PC-3 (cell line): ENCODE data around the gene PRXL2A. TPM values are rescaled to one million over a fixed set of nuclear protein-coding genes. Genes with fewer than 3 reads are reported as not detected.

Experiments
- ATAC-seq: fragments of 200-7000 bp; cut with Tn5 transposase; 2 replicates; pipeline ENCODE4 v1.9.1; 2020; ENCODE audit warnings: mild to moderate bottlenecking, moderate library complexity
- BruUV-seq: library from RNA; stranded (reverse); fragments of 400-500 nt; replicated peaks from 2 replicates; lab custom pipeline; 2021; lab: Mats Ljungman, UMichigan
- CTCF ChIA-PET: fragments of 300-600 bp; sonication (Branson Sonifier 250); formaldehyde crosslinking; loops from one replicate; lab custom pipeline; 2022; ENCODE audit warnings: antibody characterized with exemption; lab: Charles Lee
- POLR2A ChIA-PET: fragments of 300-600 bp; sonication (Branson Sonifier 250); formaldehyde crosslinking; loops from one replicate; lab custom pipeline; 2022; ENCODE audit warnings: antibody characterized with exemption; ENCODE audit not compliant: unreplicated experiment; lab: Charles Lee
- DNase-seq: peaks from one replicate; pipeline ENCODE4 v3.0.0-alpha.2; 2015
- H2AFZ ChIP-seq: fragments of 300-600 bp; sonication (generic); 2 replicates; pipeline ENCODE4 v1.6.0; 2016; ENCODE audit warnings: antibody characterized with exemption, low read length
- H3F3A ChIP-seq: fragments of 300-600 bp; sonication (generic); one replicate; pipeline ENCODE4 v1.6.0; 2017; ENCODE audit warnings: antibody characterized with exemption, low read length, control low read depth, mild to moderate bottlenecking; ENCODE audit not compliant: unreplicated experiment
- H3K27ac ChIP-seq: fragments of 300-600 bp; sonication (generic); 2 replicates; pipeline ENCODE4 v1.5.1; 2016; ENCODE audit warnings: mild to moderate bottlenecking, low read length
- H3K27me3 ChIP-seq: fragments of 300-600 bp; sonication (generic); 2 replicates; pipeline ENCODE4 v1.6.1; 2016; ENCODE audit warnings: low read length, mixed read lengths
- H3K36me3 ChIP-seq: fragments of 300-600 bp; sonication (generic); 2 replicates; pipeline ENCODE4 v1.6.1; 2016; ENCODE audit warnings: low read depth, mixed run types, low read length, mixed read lengths
- H3K4me1 ChIP-seq: fragments of 300-600 bp; sonication (generic); 2 replicates; pipeline ENCODE4 v1.5.1; 2016; ENCODE audit warnings: low read length; ENCODE audit not compliant: insufficient read depth
- H3K4me2 ChIP-seq: fragments of 300-600 bp; sonication (generic); 2 replicates; pipeline ENCODE4 v1.6.0; 2016; ENCODE audit warnings: low read length
- H3K4me3 ChIP-seq: fragments of 300-600 bp; sonication (generic); 2 replicates; pipeline ENCODE4 v1.5.1; 2016; ENCODE audit warnings: mild to moderate bottlenecking, low read length, mixed read lengths
- H3K79me2 ChIP-seq: fragments of 300-600 bp; sonication (generic); 2 replicates; pipeline ENCODE4 v1.6.1; 2017; ENCODE audit warnings: low read length, mixed read lengths
- H3K9ac ChIP-seq: fragments of 300-600 bp; sonication (generic); 2 replicates; pipeline ENCODE4 v1.6.0; 2016; ENCODE audit warnings: mild to moderate bottlenecking, low read length
- H3K9me2 ChIP-seq: fragments of 300-600 bp; sonication (generic); replicated peaks from 2 replicates; pipeline ENCODE4 v1.6.1; 2016; ENCODE audit warnings: mixed run types, low read length, mixed read lengths
- H3K9me3 ChIP-seq: fragments of 300-600 bp; sonication (generic); 2 replicates; pipeline ENCODE4 v1.6.1; 2016; ENCODE audit warnings: low read length, mixed read lengths
- H4K20me1 ChIP-seq: fragments of 300-600 bp; sonication (generic); 2 replicates; pipeline ENCODE4 v1.6.1; 2016; ENCODE audit warnings: low read length, mixed read lengths
- CTCF ChIP-seq: fragments of 300-600 bp; sonication (generic); conservative IDR thresholded peaks from 2 replicates; pipeline ENCODE4 v1.5.1; 2017; ENCODE audit warnings: antibody characterized with exemption, low read depth, mild to moderate bottlenecking, low read length
- EZH2 ChIP-seq: fragments of 300-600 bp; sonication (generic); IDR thresholded peaks from one replicate; pipeline ENCODE4 v1.6.1; 2017; ENCODE audit warnings: antibody characterized with exemption, mild to moderate bottlenecking, low read length; ENCODE audit not compliant: unreplicated experiment
- EZH2phosphoT487 ChIP-seq: fragments of 300-600 bp; sonication (generic); IDR thresholded peaks from 2 replicates; pipeline ENCODE4 v1.6.1; 2018; ENCODE audit warnings: mild to moderate bottlenecking, antibody characterized with exemption, low read length, borderline replicate concordance
- intact Hi-C: fragments of 100-400 bp; cut with micrococcal nuclease; formaldehyde crosslinking; loops from 2 replicates; pipeline ENCODE4 v1.9.0; 2023
- total RNA-seq: library from RNA; depleted of rRNA; stranded (reverse); fragments of >200 nt; gene quantifications from 2 replicates; pipeline ENCODE4 v1.2.3, GENCODE V29; 2014

The PRXL2A gene
- total RNA-seq, 1 experiment from 2014 or later, result not detected

GRCh38 chr10:80427541-80427940, 19.2 kb downstream of the PRXL2A start:
- TF ChIP-seq EZH2, result no peak
- no peak for TF ChIP-seq EZH2phosphoT487
- no peak for TF ChIP-seq CTCF
- intact Hi-C loops, result no loop called here
- Histone ChIP-seq H3K4me2 (no peak overlapping the region), H3K79me2 (no peaks in the 10 kb centered on the region), H3F3A (no peaks in the 10 kb centered on the region), H3K27me3 (no peaks in the 10 kb centered on the region), H3K4me3 (no peak overlapping the region), H3K4me1 (no peaks in the 10 kb centered on the region), H2AFZ (no peak overlapping the region), H3K36me3 (no peaks in the 10 kb centered on the region), H4K20me1 (no peaks in the 10 kb centered on the region), H3K27ac (no peak overlapping the region), H3K9me2 (no peaks in the 10 kb centered on the region), H3K9ac (no peak overlapping the region), H3K9me3 (no peaks in the 10 kb centered on the region)
- no peak for DNase-seq
- BruUV-seq, result no TSS peak
- CTCF ChIA-PET, result no interaction called here
- ATAC-seq, result no peak
- POLR2A ChIA-PET, result no interaction called here

- no TSS peak for BruUV-seq
- no peak overlapping the region for H3K9ac ChIP-seq
- H3K9me2 ChIP-seq, result no peaks in the 10 kb centered on the region
- ATAC-seq (no peak), DNase-seq (no peak)
- TF ChIP-seq EZH2 (no peak), EZH2phosphoT487 (no peak), CTCF (no peak)
- no peak overlapping the region for H3K4me2 ChIP-seq
- ChIA-PET CTCF (no interaction called here), POLR2A (no interaction called here)
- no peak overlapping the region for H3K27ac ChIP-seq
- H3K9me3 ChIP-seq, result no peaks in the 10 kb centered on the region
- intact Hi-C loops, result no loop called here
- no peak overlapping the region for H2AFZ ChIP-seq
- H3K27me3 ChIP-seq, result no peaks in the 10 kb centered on the region
- H3K4me3 ChIP-seq, result no peak overlapping the region
- no peaks in the 10 kb centered on the region for H3K36me3 ChIP-seq
- H3F3A ChIP-seq, result no peaks in the 10 kb centered on the region
- no peaks in the 10 kb centered on the region for H3K79me2 ChIP-seq
- no peaks in the 10 kb centered on the region for H3K4me1 ChIP-seq
- H4K20me1 ChIP-seq, result no peaks in the 10 kb centered on the region
Observed at GRCh38 chr10:80429521-80429973, 21.2 kb downstream of the PRXL2A start.

- H3K9me2 ChIP-seq, result no peaks in the 10 kb centered on the region
- no TSS peak for BruUV-seq
- no peak overlapping the region for H2AFZ ChIP-seq
- no peaks in the 10 kb centered on the region for H3K36me3 ChIP-seq
- H3K9me3 ChIP-seq, result no peaks in the 10 kb centered on the region
- H3K79me2 ChIP-seq, result no peaks in the 10 kb centered on the region
- no peak overlapping the region for H3K4me3 ChIP-seq
- no peaks in the 10 kb centered on the region for H3F3A ChIP-seq
- H3K4me2 ChIP-seq, result no peak overlapping the region
- DNase-seq (no peak), ATAC-seq (no peak)
- no peaks in the 10 kb centered on the region for H4K20me1 ChIP-seq
- H3K27ac ChIP-seq, result no peak overlapping the region
- CTCF ChIA-PET, result no interaction called here
- H3K4me1 ChIP-seq, result no peaks in the 10 kb centered on the region
- POLR2A ChIA-PET, result no interaction called here
- H3K9ac ChIP-seq, result no peak overlapping the region
- no peaks in the 10 kb centered on the region for H3K27me3 ChIP-seq
- intact Hi-C loops, result no loop called here
- TF ChIP-seq EZH2phosphoT487, result no peak
- no peak for TF ChIP-seq EZH2
- TF ChIP-seq CTCF, result no peak
Observed at GRCh38 chr10:80433134-80433533, 24.8 kb downstream of the PRXL2A start.
